AG09309 (cell line): ENCODE data around the gene SLC43A1.

ENCODE experiments used
- DNase-seq: peaks from one replicate; pipeline ENCODE4 v3.0.0-alpha.2; 2010; ENCODE audit warnings: low read depth
- H3K4me3 ChIP-seq: 2 replicates; pipeline ENCODE4 v1.5.1; 2011; ENCODE audit warnings: mild to moderate bottlenecking, low read depth, low read length, moderate library complexity; ENCODE audit not compliant: control insufficient read depth
- CTCF ChIP-seq: IDR thresholded peaks from 2 replicates; pipeline ENCODE4 v1.5.1; 2011; ENCODE audit warnings: mild to moderate bottlenecking, low read depth, low read length, inconsistent platforms; ENCODE audit not compliant: insufficient read depth, control insufficient read depth; ENCODE audit errors: missing control alignments

The SLC43A1 gene

GRCh38 chr11:57487021-57487778 lies 28.3 kb downstream of the SLC43A1 start:
- TF ChIP-seq CTCF, result no peak
- no peak for DNase-seq
- H3K4me3 ChIP-seq, result no peak overlapping the region

- H3K4me3 ChIP-seq, result no peak overlapping the region
- TF ChIP-seq CTCF, result no peak
- DNase-seq, result no peak
Measured at GRCh38 chr11:57485217-57485990, 30.1 kb downstream of the SLC43A1 start.

GRCh38 chr11:57484141-57484710 lies 31.3 kb downstream of the SLC43A1 start:
- no peak for DNase-seq
- no peak overlapping the region for H3K4me3 ChIP-seq
- no peak for TF ChIP-seq CTCF

GRCh38 chr11:57483562-57483918 lies 32.0 kb downstream of the SLC43A1 start:
- H3K4me3 ChIP-seq, result no peak overlapping the region
- no peak for DNase-seq
- TF ChIP-seq CTCF, result no peak

GRCh38 chr11:57482782-57483561 lies 32.5 kb downstream of the SLC43A1 start:
- DNase-seq, result no peak
- TF ChIP-seq CTCF, result peak; percentile 52
- peak overlapping the region; percentile 43 for H3K4me3 ChIP-seq
